HepG2 (cell line): Measurements from ENCODE around the gene SPSB2.

ENCODE experiments used
- CTCF ChIP-seq: sonication (generic); formaldehyde crosslinking; IDR thresholded peaks from 2 replicates; pipeline ENCODE4 v1.5.0; 2020; ENCODE audit warnings: mild to moderate bottlenecking, missing genetic modification reagents, moderate library complexity
- GATA4 ChIP-seq: sonication (generic); IDR thresholded peaks from 2 replicates; pipeline ENCODE4 v1.6.1; 2016; ENCODE audit warnings: antibody characterized with exemption, low read depth, borderline replicate concordance
- MLX ChIP-seq: IDR thresholded peaks from 2 replicates; pipeline ENCODE4 v1.6.1; 2016
- POLR2AphosphoS5 ChIP-seq: IDR thresholded peaks from 2 replicates; pipeline ENCODE4 v1.6.1; 2012; ENCODE audit warnings: low read depth, low read length
- RFX5 ChIP-seq: IDR thresholded peaks from 2 replicates; pipeline ENCODE4 v1.6.1; 2011; ENCODE audit warnings: low read depth, low read length, improper control_type of control experiment
- SIN3A ChIP-seq: IDR thresholded peaks from 2 replicates; pipeline ENCODE4 v1.6.1; 2011; ENCODE audit warnings: low read depth, mild to moderate bottlenecking, control low read depth, low read length, borderline replicate concordance
- SMARCC2 ChIP-seq: fragments of 450-650 bp; IDR thresholded peaks from 2 replicates; pipeline ENCODE4 v1.6.1; 2017; ENCODE audit warnings: antibody characterized with exemption, mild to moderate bottlenecking
- ZC3H4 ChIP-seq: sonication (generic); formaldehyde crosslinking; IDR thresholded peaks from 2 replicates; pipeline ENCODE4 v1.4.0; 2020; ENCODE audit warnings: missing genetic modification reagents, borderline replicate concordance
- ZNF496 ChIP-seq: sonication (generic); formaldehyde crosslinking; IDR thresholded peaks from 2 replicates; pipeline ENCODE4 v1.8.1; 2023; ENCODE audit warnings: mild to moderate bottlenecking, moderate library complexity, missing genetic modification reagents; ENCODE audit not compliant: insufficient replicate concordance
- TF ChIP-seq, protein P1 (sequence below), 2 experiments: sonication (generic) in 1 of 2; formaldehyde crosslinking in 1 of 2; IDR thresholded peaks; 2 replicates each; pipeline versions ENCODE4 v1.4.0 to v1.6.1; 2018 to 2020; ENCODE audit warnings: missing genetic modification reagents in 2 of 2, borderline replicate concordance in 1 of 2, low read depth in 1 of 2, mild to moderate bottlenecking in 1 of 2, missing biosample characterization in 1 of 2

- TF ChIP-seq, protein P1, sequence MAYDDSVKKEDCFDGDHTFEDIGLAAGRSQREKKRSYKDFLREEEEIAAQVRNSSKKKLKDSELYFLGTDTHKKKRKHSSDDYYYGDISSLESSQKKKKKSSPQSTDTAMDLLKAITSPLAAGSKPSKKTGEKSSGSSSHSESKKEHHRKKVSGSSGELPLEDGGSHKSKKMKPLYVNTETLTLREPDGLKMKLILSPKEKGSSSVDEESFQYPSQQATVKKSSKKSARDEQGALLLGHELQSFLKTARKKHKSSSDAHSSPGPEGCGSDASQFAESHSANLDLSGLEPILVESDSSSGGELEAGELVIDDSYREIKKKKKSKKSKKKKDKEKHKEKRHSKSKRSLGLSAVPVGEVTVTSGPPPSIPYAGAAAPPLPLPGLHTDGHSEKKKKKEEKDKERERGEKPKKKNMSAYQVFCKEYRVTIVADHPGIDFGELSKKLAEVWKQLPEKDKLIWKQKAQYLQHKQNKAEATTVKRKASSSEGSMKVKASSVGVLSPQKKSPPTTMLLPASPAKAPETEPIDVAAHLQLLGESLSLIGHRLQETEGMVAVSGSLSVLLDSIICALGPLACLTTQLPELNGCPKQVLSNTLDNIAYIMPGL (CRISPR knock-in tag; IDR thresholded peaks at IDR 0.05; ENCODE audit: borderline replicate concordance in 1 of 2, low read depth in 1 of 2) = no peak
- TF ChIP-seq RFX5 (no peak), POLR2AphosphoS5 (no peak; the same call in 1 of the 2 replicates), ZC3H4 (CRISPR knock-in tag) (no peak), GATA4 (no peak), ZNF496 (CRISPR knock-in tag) (no peak), CTCF (CRISPR knock-in tag) (no peak), SMARCC2 (no peak), MLX (no peak), SIN3A (no peak)
These were observed 48.4 kb upstream of the SPSB2 start for GRCh38 chr12:6921539-6921938.
